Measurements from ENCODE around the gene PCYT2.

The PCYT2 gene

DNA sequence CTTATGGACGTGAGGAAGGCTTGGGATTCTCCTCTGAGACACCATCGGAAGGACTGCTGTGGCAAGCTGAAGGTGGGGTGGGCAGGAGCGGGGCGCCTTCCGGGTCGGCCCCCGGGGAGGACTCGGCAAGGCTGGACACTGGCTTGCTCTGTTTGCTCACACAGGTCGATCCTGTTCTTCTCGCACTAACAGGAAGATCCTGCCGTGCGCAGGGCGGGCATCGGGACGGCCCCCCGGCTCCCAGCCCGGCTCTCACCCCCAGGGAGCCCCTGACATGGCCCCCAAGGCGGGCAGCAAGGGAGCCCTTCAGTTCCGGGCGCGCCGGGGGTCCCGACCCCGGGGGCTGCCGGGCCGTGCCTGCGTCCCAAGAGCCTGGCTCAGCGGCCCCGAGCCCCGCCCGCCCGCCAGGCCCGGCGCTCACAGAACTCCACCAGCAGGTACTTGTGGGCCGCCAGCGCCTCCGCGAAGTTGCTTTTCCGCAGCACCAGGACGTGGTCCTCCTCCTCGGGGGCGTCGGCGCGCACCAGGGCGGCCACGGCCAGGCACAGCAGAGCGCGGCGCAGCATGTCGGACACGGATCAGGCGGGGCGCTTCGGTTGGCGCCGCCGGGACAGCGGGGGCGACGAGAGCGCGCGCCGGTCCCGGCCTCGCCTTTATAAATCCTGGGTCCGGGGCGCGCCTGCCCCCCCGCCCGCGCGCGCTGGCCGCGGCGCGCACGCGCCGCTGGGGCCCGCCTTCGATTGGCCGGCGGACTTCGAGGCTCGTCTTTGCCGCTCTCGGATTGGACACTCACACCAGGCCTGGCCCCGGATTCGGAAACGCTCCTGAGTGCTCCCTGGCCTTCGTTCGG, 51.1 kb downstream of the PCYT2 start, which contains the start of gene P4HB:
P4HB (minus strand) TSS at position 630 of the 850 bp plus-strand sequence; CDS start at position 566, 64 bp downstream.
- H3K27ac ChIP-seq (ENCODE audit: low read length) = no peak within 1 kb of the TSS
- peak within 1 kb of the TSS; percentile 86 for H3K4me3 ChIP-seq (ENCODE audit: low read length)
- peaks cover 5% of the 10 kb centered on the region for H3K4me1 ChIP-seq (ENCODE audit: control insufficient read depth, low read depth, low read length)
- no peaks in the 10 kb centered on the region for H3K27me3 ChIP-seq (ENCODE audit: control insufficient read depth, insufficient read depth, low read length)
- peak within 1 kb of the TSS; percentile 75 for H3K9ac ChIP-seq (ENCODE audit: low read length)
- H3K9me3 ChIP-seq (ENCODE audit: control insufficient read depth, low read depth, low read length) = no peaks in the 10 kb centered on the region
- H3K36me3 ChIP-seq (ENCODE audit: control insufficient read depth, low read depth, low read length) = peaks cover 17% of the 10 kb centered on the region

DNA sequence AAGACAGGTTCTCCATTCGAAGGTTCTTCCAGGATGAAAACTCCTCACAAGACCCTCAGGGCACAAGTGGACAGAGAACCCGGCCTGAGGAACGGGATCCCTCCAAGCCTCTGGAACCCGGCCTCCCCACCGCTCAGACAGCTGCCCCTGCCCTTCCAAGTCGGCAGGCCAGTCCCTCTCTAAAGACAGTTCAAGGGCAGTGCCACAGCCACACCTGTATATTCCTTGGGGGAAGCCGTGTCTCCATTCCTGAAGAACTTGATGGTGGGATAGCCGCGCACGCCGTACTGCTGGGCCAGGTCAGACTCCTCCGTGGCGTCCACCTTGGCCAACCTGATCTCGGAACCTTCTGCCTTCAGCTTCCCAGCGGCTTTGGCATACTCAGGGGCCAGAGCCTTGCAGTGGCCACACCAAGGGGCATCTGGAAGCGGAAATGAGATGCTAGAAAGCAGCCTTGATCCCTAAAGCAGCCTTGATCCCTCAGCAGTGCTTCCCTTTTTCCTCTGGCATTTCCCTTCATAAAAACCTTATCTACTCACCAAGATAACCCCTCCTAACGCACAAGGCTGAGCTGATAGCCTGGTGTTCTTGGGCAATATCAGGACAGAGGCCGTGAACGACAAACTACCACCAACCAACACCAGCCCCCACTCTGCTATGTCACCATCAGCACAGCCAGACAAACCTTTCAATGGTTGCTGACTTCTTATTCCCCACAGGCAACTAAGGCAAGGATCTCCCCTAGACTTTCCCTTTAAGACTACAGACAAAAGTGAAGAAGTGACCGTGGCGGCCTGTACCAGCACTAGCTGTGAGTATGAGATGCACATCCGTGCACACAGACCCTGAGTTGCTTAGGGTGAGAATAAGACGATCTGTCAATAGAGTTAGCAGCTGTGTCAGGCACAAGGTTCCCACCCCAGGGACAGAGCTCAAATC, 52.0 kb downstream of the PCYT2 start:
- no peak overlapping the region for H3K27ac ChIP-seq (ENCODE audit: low read length)
- H3K9me3 ChIP-seq (ENCODE audit: control insufficient read depth, low read depth, low read length) = no peaks in the 10 kb centered on the region
- peaks cover 5% of the 10 kb centered on the region for H3K4me1 ChIP-seq (ENCODE audit: control insufficient read depth, low read depth, low read length)
- H3K27me3 ChIP-seq (ENCODE audit: control insufficient read depth, insufficient read depth, low read length) = no peaks in the 10 kb centered on the region
- H3K36me3 ChIP-seq (ENCODE audit: control insufficient read depth, low read depth, low read length) = peaks cover 26% of the 10 kb centered on the region
- peak overlapping the region; percentile 86 for H3K4me3 ChIP-seq (ENCODE audit: low read length)
- H3K9ac ChIP-seq (ENCODE audit: low read length) = peak overlapping the region; percentile 63

DNA sequence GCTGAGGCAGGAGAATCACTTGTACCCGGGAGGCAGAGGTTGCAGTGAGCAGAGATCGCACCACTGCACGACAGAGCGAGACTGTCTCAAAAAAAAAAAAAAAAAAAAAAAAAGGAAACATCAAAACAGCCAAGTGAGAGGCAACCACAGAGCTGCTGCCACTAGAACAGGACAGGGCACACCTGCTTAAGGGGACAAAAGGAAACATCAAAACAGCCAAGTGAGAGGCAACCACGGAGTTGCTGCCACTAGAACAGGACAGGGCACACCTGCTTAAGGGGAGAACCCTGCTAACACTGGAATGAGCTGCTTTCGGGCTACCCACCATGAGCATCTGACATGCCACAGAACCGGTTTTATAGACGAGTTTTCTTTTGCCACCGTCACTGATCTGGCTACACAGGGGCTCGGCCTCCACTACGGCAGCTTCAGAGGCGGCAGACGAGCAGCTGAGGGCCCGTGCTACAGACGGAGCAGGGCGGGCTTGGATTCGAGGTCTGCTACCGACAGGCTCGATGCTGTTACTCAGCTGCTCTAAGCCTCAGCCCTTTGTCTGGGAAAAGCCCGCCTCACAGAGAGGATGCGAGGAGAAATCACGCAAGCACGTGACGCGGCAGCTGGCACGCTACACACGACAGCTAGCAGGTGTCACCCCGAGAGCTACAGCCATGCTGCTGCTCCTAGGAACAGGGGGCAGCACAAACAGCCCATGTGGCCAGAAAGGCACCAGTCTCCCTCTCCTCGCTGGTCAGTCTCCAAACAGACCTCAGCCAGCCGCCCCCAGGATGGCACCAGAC, 52.8 kb downstream of the PCYT2 start:
- H3K9me3 ChIP-seq (ENCODE audit: control insufficient read depth, low read depth, low read length) = no peaks in the 10 kb centered on the region
- H3K27me3 ChIP-seq (ENCODE audit: control insufficient read depth, insufficient read depth, low read length) = no peaks in the 10 kb centered on the region
- H3K36me3 ChIP-seq (ENCODE audit: control insufficient read depth, low read depth, low read length) = peaks cover 30% of the 10 kb centered on the region
- no peak overlapping the region for H3K27ac ChIP-seq (ENCODE audit: low read length)
- no peak overlapping the region for H3K9ac ChIP-seq (ENCODE audit: low read length)
- H3K4me3 ChIP-seq (ENCODE audit: low read length) = no peak overlapping the region
- peaks cover 5% of the 10 kb centered on the region for H3K4me1 ChIP-seq (ENCODE audit: control insufficient read depth, low read depth, low read length)

DNA sequence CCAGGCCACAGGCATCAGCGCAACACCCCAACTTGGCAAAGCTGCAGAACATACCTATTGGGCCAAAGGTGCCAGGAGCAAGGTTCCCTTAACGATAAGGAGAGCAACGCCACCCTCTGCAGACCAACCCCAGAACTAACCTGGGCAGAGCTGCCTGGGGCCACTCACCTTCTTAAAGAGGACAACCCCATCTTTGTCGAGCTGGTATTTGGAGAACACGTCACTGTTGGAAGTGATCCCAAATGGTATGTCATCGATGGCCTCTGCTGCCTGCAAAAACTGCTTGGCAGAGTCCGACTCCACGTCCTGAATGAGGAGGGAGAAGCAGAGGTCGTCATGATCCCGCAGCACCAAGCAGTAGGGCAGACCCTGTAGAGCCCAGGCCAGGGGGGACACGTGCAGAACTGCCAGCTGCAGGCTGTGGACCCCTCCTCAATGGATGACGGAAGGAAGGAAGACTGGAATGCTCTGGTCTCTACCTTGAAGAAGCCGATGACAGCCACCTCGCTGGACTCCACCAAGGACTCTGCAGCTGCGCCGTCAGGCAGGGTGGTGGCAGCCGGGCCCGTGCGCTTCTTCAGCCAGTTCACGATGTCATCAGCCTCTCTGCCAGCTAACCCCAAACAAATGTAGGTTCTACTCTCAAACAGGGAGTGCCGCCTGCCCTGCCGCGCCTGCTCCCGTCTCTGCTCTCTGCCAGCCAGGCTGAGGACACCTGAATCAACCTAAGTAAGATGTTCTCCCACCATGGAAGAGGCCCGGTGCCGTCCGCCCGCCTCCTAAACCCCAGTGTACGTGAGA, 56.0 kb downstream of the PCYT2 start:
- no peak overlapping the region for H3K4me3 ChIP-seq (ENCODE audit: low read length)
- peaks cover 5% of the 10 kb centered on the region for H3K4me1 ChIP-seq (ENCODE audit: control insufficient read depth, low read depth, low read length)
- H3K27me3 ChIP-seq (ENCODE audit: control insufficient read depth, insufficient read depth, low read length) = no peaks in the 10 kb centered on the region
- no peaks in the 10 kb centered on the region for H3K9me3 ChIP-seq (ENCODE audit: control insufficient read depth, low read depth, low read length)
- H3K9ac ChIP-seq (ENCODE audit: low read length) = no peak overlapping the region
- no peak overlapping the region for H3K27ac ChIP-seq (ENCODE audit: low read length)
- peaks cover 47% of the 10 kb centered on the region for H3K36me3 ChIP-seq (ENCODE audit: control insufficient read depth, low read depth, low read length)

DNA sequence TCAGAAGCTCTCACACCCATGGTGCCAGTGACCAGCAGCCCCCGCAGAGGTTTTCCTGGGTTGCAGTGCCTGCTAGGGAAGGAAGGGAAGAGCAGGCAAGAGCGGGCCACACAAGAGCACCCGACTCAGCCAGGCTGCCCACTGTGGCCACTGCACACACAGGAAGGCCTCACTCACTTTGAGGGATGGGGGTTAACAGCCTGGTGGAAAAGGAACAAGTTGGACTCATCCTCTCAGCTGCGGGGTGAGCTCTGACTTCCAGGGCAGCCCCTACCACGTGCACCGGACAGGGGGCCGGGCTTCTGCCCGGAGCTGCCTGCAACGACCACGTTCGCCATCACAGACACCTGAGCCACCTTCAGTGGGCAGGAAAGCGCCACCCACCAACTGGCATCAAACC, 59.0 kb downstream of the PCYT2 start:
- Histone ChIP-seq H3K27ac (ENCODE audit: low read length) (no peak overlapping the region), H3K4me3 (ENCODE audit: low read length) (no peak overlapping the region), H3K9ac (ENCODE audit: low read length) (no peak overlapping the region), H3K36me3 (ENCODE audit: control insufficient read depth, low read depth, low read length) (peaks cover 43% of the 10 kb centered on the region), H3K9me3 (ENCODE audit: control insufficient read depth, low read depth, low read length) (no peaks in the 10 kb centered on the region), H3K27me3 (ENCODE audit: control insufficient read depth, insufficient read depth, low read length) (no peaks in the 10 kb centered on the region), H3K4me1 (ENCODE audit: control insufficient read depth, low read depth, low read length) (no peaks in the 10 kb centered on the region)

DNA sequence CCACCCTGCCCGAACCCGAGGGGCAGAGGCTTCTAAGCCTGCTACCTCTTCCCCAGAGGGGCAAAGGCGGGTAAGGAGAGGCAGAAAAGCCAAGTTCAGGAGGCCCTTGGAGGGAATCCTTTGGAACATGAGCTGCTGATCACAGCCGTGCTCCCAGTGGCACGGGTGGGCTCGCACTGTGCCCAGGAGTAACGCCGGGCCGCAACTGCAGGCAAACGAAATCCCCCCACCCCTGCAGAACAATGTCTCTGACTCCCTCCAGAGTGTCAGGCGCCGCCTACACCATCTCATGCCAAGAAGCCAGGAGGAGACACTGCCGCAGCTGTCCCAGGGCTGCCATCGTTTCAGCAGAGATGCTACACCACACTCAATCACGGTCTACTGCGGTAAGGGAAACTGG, 59.8 kb downstream of the PCYT2 start:
- no peak overlapping the region for H3K4me3 ChIP-seq (ENCODE audit: low read length)
- H3K9ac ChIP-seq (ENCODE audit: low read length) = no peak overlapping the region
- H3K27me3 ChIP-seq (ENCODE audit: control insufficient read depth, insufficient read depth, low read length) = no peaks in the 10 kb centered on the region
- H3K4me1 ChIP-seq (ENCODE audit: control insufficient read depth, low read depth, low read length) = no peaks in the 10 kb centered on the region
- no peaks in the 10 kb centered on the region for H3K9me3 ChIP-seq (ENCODE audit: control insufficient read depth, low read depth, low read length)
- peaks cover 52% of the 10 kb centered on the region for H3K36me3 ChIP-seq (ENCODE audit: control insufficient read depth, low read depth, low read length)
- no peak overlapping the region for H3K27ac ChIP-seq (ENCODE audit: low read length)
